Suprapubic skin (tissue), 4 donors: ENCODE results near the gene ARSB.

Experiments
- EP300 ChIP-seq: sonication (generic); formaldehyde crosslinking; IDR thresholded peaks from one replicate; pipeline ENCODE4 v1.6.1; 2017; ENCODE audit warnings: antibody characterized with exemption
- POLR2A ChIP-seq, 2 donors: fragments of 450-650 bp; IDR thresholded peaks; one replicate each; pipeline ENCODE4 v1.6.1; 2017; ENCODE audit warnings: antibody characterized with exemption in 2 of 2, mild to moderate bottlenecking in 2 of 2, moderate library complexity in 2 of 2
- POLR2AphosphoS5 ChIP-seq, 3 donors: sonication (generic); formaldehyde crosslinking; IDR thresholded peaks; one replicate each; pipeline ENCODE4 v1.6.1; 2017; ENCODE audit warnings: antibody characterized with exemption in 3 of 3
- TF ChIP-seq, protein P1 (sequence below), 2 donors: fragments of 200-600 bp in 1 of 2; fragments of 450-650 bp in 1 of 2; sonication (generic) in 1 of 2; IDR thresholded peaks; one replicate each; pipeline ENCODE4 v1.5.1; 2016 to 2019; ENCODE audit warnings: antibody characterized with exemption in 2 of 2, mild to moderate bottlenecking in 1 of 2, moderate library complexity in 1 of 2

- TF ChIP-seq POLR2A (IDR thresholded peaks at IDR 0.05) = no peak
- TF ChIP-seq, protein P1, sequence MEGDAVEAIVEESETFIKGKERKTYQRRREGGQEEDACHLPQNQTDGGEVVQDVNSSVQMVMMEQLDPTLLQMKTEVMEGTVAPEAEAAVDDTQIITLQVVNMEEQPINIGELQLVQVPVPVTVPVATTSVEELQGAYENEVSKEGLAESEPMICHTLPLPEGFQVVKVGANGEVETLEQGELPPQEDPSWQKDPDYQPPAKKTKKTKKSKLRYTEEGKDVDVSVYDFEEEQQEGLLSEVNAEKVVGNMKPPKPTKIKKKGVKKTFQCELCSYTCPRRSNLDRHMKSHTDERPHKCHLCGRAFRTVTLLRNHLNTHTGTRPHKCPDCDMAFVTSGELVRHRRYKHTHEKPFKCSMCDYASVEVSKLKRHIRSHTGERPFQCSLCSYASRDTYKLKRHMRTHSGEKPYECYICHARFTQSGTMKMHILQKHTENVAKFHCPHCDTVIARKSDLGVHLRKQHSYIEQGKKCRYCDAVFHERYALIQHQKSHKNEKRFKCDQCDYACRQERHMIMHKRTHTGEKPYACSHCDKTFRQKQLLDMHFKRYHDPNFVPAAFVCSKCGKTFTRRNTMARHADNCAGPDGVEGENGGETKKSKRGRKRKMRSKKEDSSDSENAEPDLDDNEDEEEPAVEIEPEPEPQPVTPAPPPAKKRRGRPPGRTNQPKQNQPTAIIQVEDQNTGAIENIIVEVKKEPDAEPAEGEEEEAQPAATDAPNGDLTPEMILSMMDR (IDR thresholded peaks at IDR 0.05) = peak; percentile 21
- no peak for TF ChIP-seq POLR2AphosphoS5 (IDR thresholded peaks at IDR 0.05)
- no peak for TF ChIP-seq EP300
Measured at GRCh38 chr5:78964889-78965288, 20.2 kb downstream of the ARSB start.
